Calu3 (cell line): Measurements from ENCODE around the gene RGS2. TPM values are rescaled to one million over a fixed set of nuclear protein-coding genes. Genes with fewer than 3 reads are reported as not detected.

Experiments
- BruUV-seq: library from RNA; stranded (reverse); fragments of 400-500 nt; replicated peaks from 2 replicates; lab custom pipeline; 2021; lab: Mats Ljungman, UMichigan
- CTCF ChIA-PET: fragments of 300-600 bp; sonication (Branson Sonifier 250); formaldehyde crosslinking; loops from one replicate; lab custom pipeline; 2022; ENCODE audit warnings: antibody characterized with exemption; lab: Charles Lee
- DNase-seq: peaks from one replicate; pipeline ENCODE4 v3.0.0; 2022
- H3K27ac Mint-ChIP-seq: one replicate; pipeline ENCODE4 v1.8.0; 2022; ENCODE audit warnings: mixed read lengths; ENCODE audit not compliant: unreplicated experiment
- H3K27me3 Mint-ChIP-seq: one replicate; pipeline ENCODE4 v1.8.0; 2022; ENCODE audit warnings: mixed read lengths; ENCODE audit not compliant: unreplicated experiment
- H3K36me3 Mint-ChIP-seq: one replicate; pipeline ENCODE4 v1.8.0; 2022; ENCODE audit warnings: mild to moderate bottlenecking, moderate library complexity, mixed read lengths; ENCODE audit not compliant: insufficient read depth, unreplicated experiment
- H3K4me1 Mint-ChIP-seq: one replicate; pipeline ENCODE4 v1.8.0; 2022; ENCODE audit warnings: mild to moderate bottlenecking, low read depth, mixed read lengths; ENCODE audit not compliant: unreplicated experiment
- H3K4me3 Mint-ChIP-seq: one replicate; pipeline ENCODE4 v1.8.0; 2022; ENCODE audit warnings: mild to moderate bottlenecking, low read depth, moderate library complexity, mixed read lengths; ENCODE audit not compliant: unreplicated experiment
- H3K9me3 Mint-ChIP-seq: one replicate; pipeline ENCODE4 v1.8.0; 2022; ENCODE audit warnings: low read depth, mixed read lengths; ENCODE audit not compliant: unreplicated experiment
- intact Hi-C: fragments of 100-400 bp; cut with micrococcal nuclease; formaldehyde crosslinking; loops from one replicate; pipeline ENCODE4 v1.10.0; 2022; ENCODE audit not compliant: unreplicated experiment
- total RNA-seq: library from RNA; stranded (reverse); gene quantifications from 2 replicates; pipeline ENCODE4 v1.2.3, GENCODE V29; 2022
- TF ChIP-seq, protein P1 (sequence below): fragments of 200-600 bp; IDR thresholded peaks from one replicate; pipeline ENCODE4 v1.8.0; 2022; ENCODE audit warnings: antibody characterized with exemption; ENCODE audit not compliant: unreplicated experiment

RGS2 gene
- total RNA-seq, 1 experiment from 2014 or later: 46.9 TPM

DNA sequence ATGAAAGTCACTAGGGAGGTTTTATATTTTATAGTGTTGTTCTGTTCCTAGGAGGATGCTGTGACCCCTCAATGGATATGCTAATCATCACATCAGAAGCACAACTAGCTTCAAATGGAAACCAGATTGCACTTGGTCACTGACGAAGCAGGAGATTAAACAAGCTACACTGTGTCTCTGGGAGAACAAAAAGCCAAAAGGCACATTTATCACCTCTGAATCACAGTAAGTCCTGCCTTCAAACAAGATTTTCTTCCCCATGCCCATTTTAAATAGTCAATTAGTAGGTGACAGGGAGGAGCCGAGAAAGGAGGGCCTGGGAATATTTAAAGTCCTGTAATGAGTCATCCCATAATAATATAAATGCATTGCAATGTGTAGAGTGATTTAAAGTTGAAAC is 38.1 kb downstream of the RGS2 start:
- intact Hi-C loops: no loop called here
- TF ChIP-seq, protein P1, sequence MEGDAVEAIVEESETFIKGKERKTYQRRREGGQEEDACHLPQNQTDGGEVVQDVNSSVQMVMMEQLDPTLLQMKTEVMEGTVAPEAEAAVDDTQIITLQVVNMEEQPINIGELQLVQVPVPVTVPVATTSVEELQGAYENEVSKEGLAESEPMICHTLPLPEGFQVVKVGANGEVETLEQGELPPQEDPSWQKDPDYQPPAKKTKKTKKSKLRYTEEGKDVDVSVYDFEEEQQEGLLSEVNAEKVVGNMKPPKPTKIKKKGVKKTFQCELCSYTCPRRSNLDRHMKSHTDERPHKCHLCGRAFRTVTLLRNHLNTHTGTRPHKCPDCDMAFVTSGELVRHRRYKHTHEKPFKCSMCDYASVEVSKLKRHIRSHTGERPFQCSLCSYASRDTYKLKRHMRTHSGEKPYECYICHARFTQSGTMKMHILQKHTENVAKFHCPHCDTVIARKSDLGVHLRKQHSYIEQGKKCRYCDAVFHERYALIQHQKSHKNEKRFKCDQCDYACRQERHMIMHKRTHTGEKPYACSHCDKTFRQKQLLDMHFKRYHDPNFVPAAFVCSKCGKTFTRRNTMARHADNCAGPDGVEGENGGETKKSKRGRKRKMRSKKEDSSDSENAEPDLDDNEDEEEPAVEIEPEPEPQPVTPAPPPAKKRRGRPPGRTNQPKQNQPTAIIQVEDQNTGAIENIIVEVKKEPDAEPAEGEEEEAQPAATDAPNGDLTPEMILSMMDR: no peak
- H3K36me3 Mint-ChIP-seq: no peaks in the 10 kb centered on the region
- H3K27ac Mint-ChIP-seq: no peak overlapping the region
- DNase-seq: no peak
- H3K27me3 Mint-ChIP-seq: no peaks in the 10 kb centered on the region
- no peaks in the 10 kb centered on the region for H3K9me3 Mint-ChIP-seq
- CTCF ChIA-PET: no interaction called here
- no TSS peak for BruUV-seq
- H3K4me1 Mint-ChIP-seq: peaks cover 18% of the 10 kb centered on the region
- no peak overlapping the region for H3K4me3 Mint-ChIP-seq

DNA sequence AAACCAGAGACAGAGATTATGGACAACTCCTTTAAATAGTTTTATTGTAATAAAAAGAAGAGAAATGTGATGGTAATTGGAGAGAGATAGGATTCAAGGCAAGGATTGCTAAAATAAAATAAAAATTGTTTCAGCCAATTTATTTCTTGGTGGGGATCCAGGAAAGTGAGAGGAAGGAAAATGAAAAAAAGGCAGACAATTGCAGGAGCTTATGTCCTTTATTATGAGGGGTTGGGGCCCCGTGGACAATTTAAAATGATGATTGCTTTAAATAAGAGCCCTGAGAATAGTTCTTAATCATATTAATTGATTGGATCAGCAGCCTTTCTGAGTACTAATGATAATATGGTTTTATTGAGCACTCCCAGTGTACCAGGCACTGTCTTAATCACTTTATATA is 40.2 kb downstream of the RGS2 start:
- H3K4me3 Mint-ChIP-seq: no peak overlapping the region
- intact Hi-C loops: no loop called here
- no peak for DNase-seq
- H3K27ac Mint-ChIP-seq: no peak overlapping the region
- CTCF ChIA-PET: no interaction called here
- no peaks in the 10 kb centered on the region for H3K27me3 Mint-ChIP-seq
- BruUV-seq: no TSS peak
- peaks cover 16% of the 10 kb centered on the region for H3K4me1 Mint-ChIP-seq
- no peaks in the 10 kb centered on the region for H3K9me3 Mint-ChIP-seq
- H3K36me3 Mint-ChIP-seq: no peaks in the 10 kb centered on the region
- TF ChIP-seq, protein P1: no peak

DNA sequence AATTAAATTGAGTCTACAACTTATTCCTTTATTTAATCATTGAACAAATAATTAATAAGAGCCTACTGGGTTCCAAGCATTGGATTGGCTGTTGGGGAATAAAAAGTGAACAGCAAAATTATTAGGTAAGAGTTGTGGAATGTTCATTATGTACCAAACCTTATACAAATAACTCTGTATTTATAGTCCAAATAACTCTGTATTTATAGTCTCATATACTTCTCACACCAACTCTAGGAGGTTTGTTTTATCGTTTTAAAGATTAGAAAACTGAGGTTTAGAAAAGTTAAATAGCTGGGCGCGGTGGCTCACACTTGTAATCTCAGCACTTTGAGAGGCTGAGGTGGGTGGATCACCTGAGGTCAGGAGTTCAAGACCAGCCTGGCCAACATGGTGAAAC is 40.6 kb downstream of the RGS2 start:
- no peak for DNase-seq
- Mint-ChIP-seq H3K9me3 (no peaks in the 10 kb centered on the region), H3K4me1 (peaks cover 16% of the 10 kb centered on the region), H3K27ac (no peak overlapping the region), H3K27me3 (no peaks in the 10 kb centered on the region), H3K36me3 (no peaks in the 10 kb centered on the region), H3K4me3 (no peak overlapping the region)
- intact Hi-C loops: no loop called here
- BruUV-seq: no TSS peak
- TF ChIP-seq, protein P1: no peak
- CTCF ChIA-PET: no interaction called here

DNA sequence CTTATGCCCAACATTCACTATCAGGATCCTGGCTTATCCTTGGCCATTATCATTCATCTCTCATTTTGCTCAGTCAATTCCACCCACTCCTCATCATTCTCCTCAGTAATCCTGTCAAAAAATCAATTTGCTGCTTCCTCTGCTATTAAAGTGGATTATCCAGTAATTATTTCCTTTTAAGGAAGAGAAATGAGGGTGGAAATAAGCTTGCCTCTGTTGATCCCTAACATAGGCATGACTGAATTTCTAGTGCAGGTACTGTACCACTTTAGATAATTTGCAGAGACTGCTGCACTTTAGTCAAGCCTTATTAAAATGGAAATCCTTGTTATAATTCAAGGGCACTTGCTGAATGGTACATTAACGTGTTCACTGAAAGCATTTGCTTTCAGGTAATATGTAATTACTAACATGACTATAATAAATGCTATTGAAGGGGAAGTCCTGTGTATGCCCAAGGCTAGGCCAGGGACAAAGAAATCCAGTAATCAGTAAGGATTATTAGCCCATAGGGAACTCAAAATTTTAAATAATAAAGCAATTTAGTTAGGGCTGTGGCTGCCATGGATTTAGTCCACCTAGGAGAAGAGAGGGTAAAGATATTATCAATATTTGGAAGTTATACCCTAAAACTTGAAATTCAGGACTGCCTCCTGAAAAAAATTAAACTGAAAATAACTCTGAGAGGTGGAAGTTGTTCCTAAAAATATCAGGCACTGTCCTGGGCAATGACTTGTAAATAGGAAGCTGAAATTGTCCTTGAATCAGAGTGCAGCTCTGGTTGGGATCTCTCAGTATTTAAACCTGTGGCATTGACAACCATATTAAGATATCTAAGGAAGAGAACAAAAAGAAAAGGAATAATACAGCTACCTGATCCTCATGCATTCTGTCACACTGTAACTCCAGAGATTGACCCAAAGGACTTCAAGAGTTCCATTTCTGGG is 43.4 kb downstream of the RGS2 start:
- Mint-ChIP-seq H3K9me3 (no peaks in the 10 kb centered on the region), H3K36me3 (no peaks in the 10 kb centered on the region), H3K4me1 (peaks cover 16% of the 10 kb centered on the region), H3K27ac (no peak overlapping the region), H3K27me3 (no peaks in the 10 kb centered on the region), H3K4me3 (no peak overlapping the region)
- no TSS peak for BruUV-seq
- intact Hi-C loops: no loop called here
- TF ChIP-seq, protein P1: no peak
- CTCF ChIA-PET: interaction anchor here (0.6 to 1.5 kb wide), 3 partner anchors 17 to 45 kb away, joined by 3 to 9 read pairs (median 4); no protein-coding TSS in a partner anchor
- DNase-seq: no peak
